HCT116 (cell line): ENCODE measurements around the gene SLC28A3. TPM values are rescaled to one million over a fixed set of nuclear protein-coding genes. Genes with fewer than 3 reads are reported as not detected.

Experiments used
- ATAC-seq: fragments of 200-7000 bp; cut with Tn5 transposase; 2 replicates; pipeline ENCODE4 v1.9.1; 2020; ENCODE audit warnings: mild to moderate bottlenecking, moderate library complexity
- BruUV-seq: library from RNA; stranded (reverse); fragments of 400-500 nt; replicated peaks from 2 replicates; lab custom pipeline; 2021; lab: Mats Ljungman, UMichigan
- CTCF ChIA-PET: fragments of 300-600 bp; sonication (Branson Sonifier 250); formaldehyde crosslinking; loops from one replicate; lab custom pipeline; 2021; ENCODE audit warnings: antibody characterized with exemption; lab: Charles Lee
- POLR2A ChIA-PET: fragments of 300-600, 350-600 bp; sonication (Branson Sonifier 250); formaldehyde crosslinking; loops from one replicate; lab custom pipeline; 2021; ENCODE audit warnings: antibody characterized with exemption; lab: Charles Lee
- RAD21 ChIA-PET, 2 experiments: fragments of 300-600 bp; sonication (Branson Sonifier 250); formaldehyde crosslinking; loops; one replicate each; lab custom pipeline; 2023; ENCODE audit warnings: low total read pairs in 2 of 2; ENCODE audit not compliant: uncharacterized antibody in 2 of 2, unreplicated experiment in 2 of 2, low non-redundant PET in 1 of 2; lab: Charles Lee
- DNase-seq: peaks from one replicate; pipeline ENCODE4 v3.0.0-alpha.2; 2010; ENCODE audit warnings: low read depth, low spot score
- H2AFZ ChIP-seq: fragments of 200-600 bp; shearing (Covaris generic), sonication (generic); 2 replicates; pipeline ENCODE4 v1.6.1; 2017; ENCODE audit warnings: low read depth, mixed run types, mixed read lengths, antibody characterized with exemption, low read length; ENCODE audit not compliant: poor library complexity, severe bottlenecking
- H3K27ac ChIP-seq: 2 replicates; pipeline ENCODE4 v1.5.1; 2012; ENCODE audit warnings: low read depth, low read length
- H3K27me3 ChIP-seq: fragments of 200-600 bp; sonication (generic); 2 replicates; pipeline ENCODE4 v1.6.1; 2016; ENCODE audit warnings: mixed run types, low read length, mixed read lengths; ENCODE audit not compliant: insufficient read depth
- H3K36me3 ChIP-seq, 2 experiments: fragments of 200-500 bp in 1 of 2; fragments of 200-600 bp in 1 of 2; sonication (Bioruptor generic) in 1 of 2; sonication (generic) in 1 of 2; 2 replicates each; pipeline versions ENCODE4 v1.5.1 to v1.6.1; 2014 to 2016; ENCODE audit warnings: low read length in 2 of 2, inconsistent platforms in 1 of 2, mixed read lengths in 1 of 2, mixed run types in 1 of 2; ENCODE audit not compliant: insufficient read depth in 2 of 2, control insufficient read depth in 1 of 2
- H3K4me1 ChIP-seq, 2 experiments: fragments of 200-600 bp in 1 of 2; sonication (generic) in 1 of 2; 2 replicates each; pipeline versions ENCODE4 v1.5.1 to v1.6.1; 2012 to 2017; ENCODE audit warnings: low read length in 2 of 2, inconsistent platforms in 1 of 2, mild to moderate bottlenecking in 1 of 2, mixed read lengths in 1 of 2, mixed run types in 1 of 2, moderate library complexity in 1 of 2; ENCODE audit not compliant: insufficient read depth in 2 of 2, control insufficient read depth in 1 of 2
- H3K4me2 ChIP-seq: fragments of 200-600 bp; sonication (generic); 2 replicates; pipeline ENCODE4 v1.6.1; 2017; ENCODE audit warnings: mixed run types, low read length, mixed read lengths
- H3K4me3 ChIP-seq, 2 experiments: fragments of 200-600 bp in 1 of 2; sonication (generic) in 1 of 2; replicated peaks in 1 of 2; 2 replicates each; pipeline ENCODE4 v1.5.1; 2011 to 2016; ENCODE audit warnings: low read length in 2 of 2, control low read depth in 1 of 2, low read depth in 1 of 2, mild to moderate bottlenecking in 1 of 2, mixed read lengths in 1 of 2, mixed run types in 1 of 2
- H3K79me2 ChIP-seq: fragments of 200-600 bp; sonication (generic); 2 replicates; pipeline ENCODE4 v1.6.1; 2017; ENCODE audit warnings: mild to moderate bottlenecking, mixed run types, low read length, moderate library complexity, mixed read lengths; ENCODE audit not compliant: insufficient read depth
- H3K9ac ChIP-seq: fragments of 200-600 bp; sonication (generic); 2 replicates; pipeline ENCODE4 v1.6.1; 2016; ENCODE audit warnings: low read length, mixed read lengths
- H3K9me2 ChIP-seq: fragments of 200-600 bp; sonication (generic), shearing (Covaris generic); 2 replicates; pipeline ENCODE4 v1.6.1; 2017; ENCODE audit warnings: mixed run types, mild to moderate bottlenecking, moderate library complexity; ENCODE audit not compliant: insufficient read depth
- H3K9me3 ChIP-seq, 2 experiments: fragments of 200-500 bp in 1 of 2; fragments of 200-600 bp in 1 of 2; sonication (Bioruptor generic) in 1 of 2; sonication (generic) in 1 of 2; 2 replicates each; pipeline ENCODE4 v1.6.1; 2014 to 2017; ENCODE audit warnings: low read length in 2 of 2, mixed read lengths in 2 of 2, inconsistent platforms in 1 of 2, low read depth in 1 of 2, mild to moderate bottlenecking in 1 of 2, mixed run types in 1 of 2, moderate library complexity in 1 of 2; ENCODE audit not compliant: control insufficient read depth in 1 of 2, insufficient read depth in 1 of 2
- H4K20me1 ChIP-seq: fragments of 200-600 bp; sonication (generic), shearing (Covaris generic); 2 replicates; pipeline ENCODE4 v1.6.1; 2017; ENCODE audit warnings: mixed run types, mild to moderate bottlenecking, moderate library complexity; ENCODE audit not compliant: insufficient read depth
- CEBPB ChIP-seq: IDR thresholded peaks from 2 replicates; pipeline ENCODE4 v1.6.1; 2012; ENCODE audit warnings: low read depth
- EGR1 ChIP-seq: IDR thresholded peaks from 2 replicates; pipeline ENCODE4 v1.6.1; 2012; ENCODE audit warnings: low read depth
- ELF1 ChIP-seq: IDR thresholded peaks from 2 replicates; pipeline ENCODE4 v1.6.1; 2012; ENCODE audit warnings: low read depth, borderline replicate concordance
- EZH2 ChIP-seq: fragments of 200-600 bp; sonication (generic); IDR thresholded peaks from 2 replicates; pipeline ENCODE4 v1.6.1; 2017; ENCODE audit warnings: antibody characterized with exemption, mixed run types
- POLR2AphosphoS5 ChIP-seq: IDR thresholded peaks from 2 replicates; pipeline ENCODE4 v1.6.1; 2011; ENCODE audit warnings: mild to moderate bottlenecking, low read depth, low read length, moderate library complexity
- SIN3A ChIP-seq: IDR thresholded peaks from 2 replicates; pipeline ENCODE4 v1.6.1; 2012; ENCODE audit warnings: low read depth
- SP1 ChIP-seq: IDR thresholded peaks from 2 replicates; pipeline ENCODE4 v1.6.1; 2012; ENCODE audit warnings: low read depth
- TCF7L2 ChIP-seq: IDR thresholded peaks from 2 replicates; pipeline ENCODE4 v1.7.0; 2011; ENCODE audit warnings: borderline replicate concordance, inconsistent platforms; ENCODE audit not compliant: insufficient read depth, insufficient read length; ENCODE audit errors: extremely low read depth
- intact Hi-C: fragments of 100-400 bp; cut with micrococcal nuclease; formaldehyde crosslinking; loops from 2 replicates; pipeline ENCODE4 v1.10.0; 2022
- total RNA-seq: library from RNA; stranded (reverse); gene quantifications from one replicate; pipeline ENCODE4 v1.2.1, GENCODE V29; 2021; ENCODE audit not compliant: unreplicated experiment
- TF ChIP-seq, protein P1 (sequence below), 3 experiments: fragments of 200-600 bp in 1 of 3; sonication (generic) in 1 of 3; IDR thresholded peaks in 2 of 3; conservative IDR thresholded peaks in 1 of 3; 2 replicates each; pipeline ENCODE4 v1.5.1; 2012 to 2017; ENCODE audit warnings: low read depth in 2 of 3, low read length in 2 of 3, antibody characterized with exemption in 1 of 3, borderline replicate concordance in 1 of 3, control low read depth in 1 of 3, mild to moderate bottlenecking in 1 of 3, mixed read lengths in 1 of 3, mixed run types in 1 of 3, moderate library complexity in 1 of 3; ENCODE audit not compliant: insufficient read depth in 1 of 3
- TF ChIP-seq, protein P2 (sequence below): IDR thresholded peaks from 2 replicates; pipeline ENCODE4 v1.6.1; 2012
- TF ChIP-seq, protein P3 (sequence below): IDR thresholded peaks from 2 replicates; pipeline ENCODE4 v1.6.1; 2012
- TF ChIP-seq, protein P4 (sequence below): IDR thresholded peaks from 2 replicates; pipeline ENCODE4 v1.6.1; 2011; ENCODE audit warnings: mild to moderate bottlenecking, low read length, moderate library complexity; ENCODE audit not compliant: insufficient replicate concordance; ENCODE audit errors: extremely low read depth

Gene SLC28A3
- total RNA-seq, 1 experiment from 2014 or later, result not detected

DNA sequence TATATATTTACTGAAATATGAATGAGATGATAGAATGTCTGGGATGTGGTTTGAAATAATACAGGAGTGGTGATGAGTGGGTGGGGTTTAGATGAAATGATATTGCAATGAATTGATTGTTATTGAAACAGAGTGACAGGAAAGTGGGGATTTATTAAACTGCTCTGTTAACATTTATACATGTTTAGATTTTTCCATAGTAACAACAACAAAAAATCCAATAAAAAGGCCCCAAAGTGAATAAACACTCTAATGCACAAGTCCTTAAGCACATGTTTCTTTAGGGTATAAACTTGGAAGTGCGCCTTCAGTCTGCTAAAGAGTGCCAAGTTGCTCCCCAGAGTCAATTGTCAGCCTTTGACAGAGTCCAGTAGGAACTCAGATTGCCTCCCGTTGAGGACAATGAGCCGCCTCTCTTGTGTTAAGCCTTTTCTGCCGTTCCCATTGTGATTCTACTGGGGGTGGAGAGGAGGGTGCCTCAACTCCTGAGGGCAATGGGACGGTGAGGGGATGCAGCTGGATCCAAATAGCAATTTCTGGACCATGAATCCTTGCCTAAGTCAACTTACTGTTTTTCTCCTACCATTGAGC is 112.3 kb downstream of the SLC28A3 start (continued):
- TF ChIP-seq, protein P1, sequence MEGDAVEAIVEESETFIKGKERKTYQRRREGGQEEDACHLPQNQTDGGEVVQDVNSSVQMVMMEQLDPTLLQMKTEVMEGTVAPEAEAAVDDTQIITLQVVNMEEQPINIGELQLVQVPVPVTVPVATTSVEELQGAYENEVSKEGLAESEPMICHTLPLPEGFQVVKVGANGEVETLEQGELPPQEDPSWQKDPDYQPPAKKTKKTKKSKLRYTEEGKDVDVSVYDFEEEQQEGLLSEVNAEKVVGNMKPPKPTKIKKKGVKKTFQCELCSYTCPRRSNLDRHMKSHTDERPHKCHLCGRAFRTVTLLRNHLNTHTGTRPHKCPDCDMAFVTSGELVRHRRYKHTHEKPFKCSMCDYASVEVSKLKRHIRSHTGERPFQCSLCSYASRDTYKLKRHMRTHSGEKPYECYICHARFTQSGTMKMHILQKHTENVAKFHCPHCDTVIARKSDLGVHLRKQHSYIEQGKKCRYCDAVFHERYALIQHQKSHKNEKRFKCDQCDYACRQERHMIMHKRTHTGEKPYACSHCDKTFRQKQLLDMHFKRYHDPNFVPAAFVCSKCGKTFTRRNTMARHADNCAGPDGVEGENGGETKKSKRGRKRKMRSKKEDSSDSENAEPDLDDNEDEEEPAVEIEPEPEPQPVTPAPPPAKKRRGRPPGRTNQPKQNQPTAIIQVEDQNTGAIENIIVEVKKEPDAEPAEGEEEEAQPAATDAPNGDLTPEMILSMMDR (IDR thresholded peaks at IDR 0.05 in 2 of 3, conservative IDR thresholded peaks at IDR 0.05 in 1 of 3; ENCODE audit: borderline replicate concordance in 1 of 3, insufficient read depth in 1 of 3, low read depth in 2 of 3, low read length in 2 of 3), result no peak
- TF ChIP-seq SP1 (no peak), ELF1 (no peak), TCF7L2 (no peak), SIN3A (no peak), EZH2 (no peak), CEBPB (no peak), POLR2AphosphoS5 (no peak)
- TF ChIP-seq, protein P2, sequence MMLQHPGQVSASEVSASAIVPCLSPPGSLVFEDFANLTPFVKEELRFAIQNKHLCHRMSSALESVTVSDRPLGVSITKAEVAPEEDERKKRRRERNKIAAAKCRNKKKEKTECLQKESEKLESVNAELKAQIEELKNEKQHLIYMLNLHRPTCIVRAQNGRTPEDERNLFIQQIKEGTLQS, result no peak
- TF ChIP-seq, protein P3, sequence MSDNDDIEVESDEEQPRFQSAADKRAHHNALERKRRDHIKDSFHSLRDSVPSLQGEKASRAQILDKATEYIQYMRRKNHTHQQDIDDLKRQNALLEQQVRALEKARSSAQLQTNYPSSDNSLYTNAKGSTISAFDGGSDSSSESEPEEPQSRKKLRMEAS, result no peak
- TF ChIP-seq, all 23 proteins: peak for 0

DNA sequence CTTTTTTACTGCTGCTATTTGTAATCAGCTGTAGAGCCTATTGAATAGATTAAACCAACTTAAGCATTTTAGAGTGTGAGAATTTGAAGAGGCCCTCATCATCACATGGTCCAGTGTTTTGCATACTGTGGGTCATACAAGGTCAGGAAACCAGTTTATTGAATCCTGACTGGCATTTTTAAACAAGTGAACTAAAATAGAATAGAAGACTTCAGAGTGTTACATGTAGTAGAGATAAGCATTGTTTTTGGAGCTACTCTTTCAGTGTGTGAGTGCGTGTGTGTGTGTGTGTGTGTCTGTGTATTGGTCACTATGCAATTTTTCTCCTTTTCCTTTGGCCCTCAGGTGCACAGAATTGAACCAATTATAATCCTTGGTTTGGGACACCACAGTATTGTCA is 114.4 kb downstream of the SLC28A3 start:
- no peaks in the 10 kb centered on the region for H3K9me3 ChIP-seq
- POLR2A ChIA-PET, result no interaction called here

More for the DNA sequence above, 114.4 kb downstream of the SLC28A3 start:
- DNase-seq, result no peak
- no peak for ATAC-seq
- BruUV-seq, result no TSS peak
- no peak overlapping the region for H3K4me2 ChIP-seq
- H3K9me2 ChIP-seq, result no peaks in the 10 kb centered on the region
- H3K36me3 ChIP-seq, result no peaks in the 10 kb centered on the region
- no peak overlapping the region for H3K9ac ChIP-seq
- H3K4me1 ChIP-seq, result no peaks in the 10 kb centered on the region
- H2AFZ ChIP-seq, result no peak overlapping the region
- H3K27me3 ChIP-seq, result no peaks in the 10 kb centered on the region
- intact Hi-C loops, result no loop called here
- H3K79me2 ChIP-seq, result no peaks in the 10 kb centered on the region
- no peaks in the 10 kb centered on the region for H4K20me1 ChIP-seq
- RAD21 ChIA-PET, result no interaction called here
- CTCF ChIA-PET, result no interaction called here
- TF ChIP-seq, protein P1 (IDR thresholded peaks at IDR 0.05 in 2 of 3, conservative IDR thresholded peaks at IDR 0.05 in 1 of 3; ENCODE audit: borderline replicate concordance in 1 of 3, insufficient read depth in 1 of 3, low read depth in 2 of 3, low read length in 2 of 3), result no peak
- TF ChIP-seq, protein P4, sequence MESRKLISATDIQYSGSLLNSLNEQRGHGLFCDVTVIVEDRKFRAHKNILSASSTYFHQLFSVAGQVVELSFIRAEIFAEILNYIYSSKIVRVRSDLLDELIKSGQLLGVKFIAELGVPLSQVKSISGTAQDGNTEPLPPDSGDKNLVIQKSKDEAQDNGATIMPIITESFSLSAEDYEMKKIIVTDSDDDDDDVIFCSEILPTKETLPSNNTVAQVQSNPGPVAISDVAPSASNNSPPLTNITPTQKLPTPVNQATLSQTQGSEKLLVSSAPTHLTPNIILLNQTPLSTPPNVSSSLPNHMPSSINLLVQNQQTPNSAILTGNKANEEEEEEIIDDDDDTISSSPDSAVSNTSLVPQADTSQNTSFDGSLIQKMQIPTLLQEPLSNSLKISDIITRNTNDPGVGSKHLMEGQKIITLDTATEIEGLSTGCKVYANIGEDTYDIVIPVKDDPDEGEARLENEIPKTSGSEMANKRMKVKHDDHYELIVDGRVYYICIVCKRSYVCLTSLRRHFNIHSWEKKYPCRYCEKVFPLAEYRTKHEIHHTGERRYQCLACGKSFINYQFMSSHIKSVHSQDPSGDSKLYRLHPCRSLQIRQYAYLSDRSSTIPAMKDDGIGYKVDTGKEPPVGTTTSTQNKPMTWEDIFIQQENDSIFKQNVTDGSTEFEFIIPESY, result no peak
- no peak for TF ChIP-seq TCF7L2
- no peak for TF ChIP-seq EGR1
- H3K4me3 ChIP-seq, result no peak overlapping the region
- no peak overlapping the region for H3K27ac ChIP-seq
